SK-N-MC (cell line): Measurements from ENCODE around the gene UGT1A7.
"Not testable (repeated sequence)": the region's sequence is repeated elsewhere in the genome, so short reads cannot be mapped to it uniquely, and the experiment has no call there.

Experiments used
- DNase-seq: peaks from one replicate; pipeline ENCODE4 v3.0.0-alpha.2; 2011; ENCODE audit warnings: low read depth, low spot score
- H3K27ac ChIP-seq: fragments of 200-600 bp; sonication (generic); 2 replicates; pipeline ENCODE4 v1.5.1; 2016; ENCODE audit warnings: mixed run types
- H3K36me3 ChIP-seq: fragments of 200-600 bp; sonication (generic); 2 replicates; pipeline ENCODE4 v1.6.1; 2017; ENCODE audit warnings: antibody characterized with exemption, low read length, mixed read lengths; ENCODE audit not compliant: insufficient read depth
- H3K4me3 ChIP-seq: fragments of 200-600 bp; sonication (generic); 2 replicates; pipeline ENCODE4 v1.5.1; 2016
- H3K9ac ChIP-seq: fragments of 200-600 bp; sonication (generic); 2 replicates; pipeline ENCODE4 v1.8.0; 2017; ENCODE audit warnings: mixed run types, mixed read lengths; ENCODE audit not compliant: insufficient read length
- H3K9me3 ChIP-seq: fragments of 200-600 bp; sonication (generic); 2 replicates; pipeline ENCODE4 v1.6.1; 2017; ENCODE audit warnings: low read depth, mild to moderate bottlenecking, antibody characterized with exemption, low read length, moderate library complexity, mixed read lengths
- EZH2 ChIP-seq: fragments of 200-600 bp; sonication (generic); IDR thresholded peaks from one replicate; pipeline ENCODE4 v1.6.1; 2017; ENCODE audit warnings: antibody characterized with exemption
- FOXP2 ChIP-seq: optimal IDR thresholded peaks from 2 replicates; pipeline ENCODE3; 2011; ENCODE audit warnings: mild to moderate bottlenecking, moderate library complexity; ENCODE audit not compliant: insufficient read depth; ENCODE audit errors: extremely low read length, control extremely low read depth
- POLR2AphosphoS5 ChIP-seq: IDR thresholded peaks from 2 replicates; pipeline ENCODE4 v1.6.1; 2012; ENCODE audit warnings: mild to moderate bottlenecking, low read depth, low read length, borderline replicate concordance

The UGT1A7 gene

DNA sequence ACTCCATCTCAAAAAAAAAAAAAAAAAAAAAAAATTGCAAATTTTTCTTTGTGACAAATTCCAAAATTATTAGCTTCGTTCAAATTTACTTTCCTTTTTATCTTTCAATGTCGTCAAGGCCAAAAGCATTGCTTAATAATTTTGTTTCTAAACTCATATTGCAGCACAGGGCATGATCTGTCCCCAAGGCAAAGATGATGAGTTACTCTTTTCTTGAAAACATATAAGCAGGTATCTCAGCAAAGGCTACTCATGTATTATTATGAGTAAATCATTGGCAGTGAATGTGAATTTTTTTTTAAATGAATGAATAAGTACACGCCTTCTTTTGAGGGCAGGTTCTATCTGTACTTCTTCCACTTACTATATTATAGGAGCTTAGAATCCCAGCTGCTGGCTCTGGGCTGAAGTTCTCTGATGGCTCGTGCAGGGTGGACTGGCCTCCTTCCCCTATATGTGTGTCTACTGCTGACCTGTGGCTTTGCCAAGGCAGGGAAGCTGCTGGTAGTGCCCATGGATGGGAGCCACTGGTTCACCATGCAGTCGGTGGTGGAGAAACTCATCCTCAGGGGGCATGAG, at the start of gene UGT1A7:
UGT1A7 (plus strand) TSS at position 381 of the 579 bp plus-strand sequence; CDS start at position 418, 37 bp downstream.
- TF ChIP-seq FOXP2 (no peak), EZH2 (no peak), POLR2AphosphoS5 (no peak)
- no peak within 1 kb of the TSS for H3K9ac ChIP-seq
- H3K4me3 ChIP-seq: no peak within 1 kb of the TSS
- no peaks in the 10 kb centered on the region for H3K9me3 ChIP-seq
- DNase-seq: no peak
- H3K36me3 ChIP-seq: no peaks in the 10 kb centered on the region
- H3K27ac ChIP-seq: no peak within 1 kb of the TSS

DNA sequence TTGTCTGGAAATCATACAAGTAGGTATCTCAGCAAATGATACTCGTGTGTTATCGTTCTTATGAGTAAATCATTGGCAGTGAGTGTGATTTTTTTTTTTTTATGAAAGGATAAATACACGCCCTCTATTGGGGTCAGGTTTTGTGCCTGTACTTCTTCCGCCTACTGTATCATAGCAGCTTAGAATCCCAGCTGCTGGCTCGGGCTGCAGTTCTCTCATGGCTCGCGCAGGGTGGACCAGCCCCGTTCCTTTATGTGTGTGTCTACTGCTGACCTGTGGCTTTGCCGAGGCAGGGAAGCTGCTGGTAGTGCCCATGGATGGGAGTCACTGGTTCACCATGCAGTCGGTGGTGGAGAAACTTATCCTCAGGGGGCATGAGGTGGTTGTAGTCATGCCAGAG, 45.4 kb upstream of the UGT1A7 start, which contains the start of gene UGT1A10:
UGT1A10 (plus strand) TSS at position 143 of the 400 bp plus-strand sequence; CDS start at position 218, 75 bp downstream.
- not testable (repeated sequence) for H3K9ac ChIP-seq, DNase-seq, H3K27ac ChIP-seq, H3K36me3 ChIP-seq, H3K9me3 ChIP-seq, H3K4me3 ChIP-seq

- TF ChIP-seq EZH2: no peak
- TF ChIP-seq POLR2AphosphoS5: no peak
- TF ChIP-seq FOXP2: no peak
- H3K27ac ChIP-seq: no peak overlapping the region
- H3K9ac ChIP-seq: no peak overlapping the region
- H3K4me3 ChIP-seq: no peak overlapping the region
- H3K36me3 ChIP-seq: no peaks in the 10 kb centered on the region
- DNase-seq: no peak
- H3K9me3 ChIP-seq: no peaks in the 10 kb centered on the region
Observed at GRCh38 chr2:233638836-233639235, 42.9 kb upstream of the UGT1A7 start.

GRCh38 chr2:233639860-233640259, 41.8 kb upstream of the UGT1A7 start:
- DNase-seq: no peak
- Histone ChIP-seq H3K9me3 (no peaks in the 10 kb centered on the region), H3K36me3 (no peaks in the 10 kb centered on the region), H3K27ac (no peak overlapping the region), H3K9ac (no peak overlapping the region), H3K4me3 (no peak overlapping the region)
- TF ChIP-seq POLR2AphosphoS5: no peak
- TF ChIP-seq EZH2: no peak
- no peak for TF ChIP-seq FOXP2

GRCh38 chr2:233643128-233643527, 38.6 kb upstream of the UGT1A7 start:
- DNase-seq: no peak
- no peak overlapping the region for H3K27ac ChIP-seq
- no peak overlapping the region for H3K4me3 ChIP-seq
- no peaks in the 10 kb centered on the region for H3K36me3 ChIP-seq
- no peaks in the 10 kb centered on the region for H3K9me3 ChIP-seq
- H3K9ac ChIP-seq: no peak overlapping the region
- no peak for TF ChIP-seq POLR2AphosphoS5
- no peak for TF ChIP-seq EZH2
- no peak for TF ChIP-seq FOXP2

GRCh38 chr2:233646033-233646432, 35.7 kb upstream of the UGT1A7 start:
- DNase-seq, H3K36me3 ChIP-seq, H3K9me3 ChIP-seq, H3K27ac ChIP-seq, H3K9ac ChIP-seq, H3K4me3 ChIP-seq: not testable (repeated sequence)

GRCh38 chr2:233650981-233651380, 30.7 kb upstream of the UGT1A7 start:
- TF ChIP-seq FOXP2: no peak
- TF ChIP-seq EZH2: no peak
- TF ChIP-seq POLR2AphosphoS5: no peak
- H3K27ac ChIP-seq: no peak overlapping the region
- no peak overlapping the region for H3K4me3 ChIP-seq
- H3K36me3 ChIP-seq: no peaks in the 10 kb centered on the region
- DNase-seq: no peak
- H3K9me3 ChIP-seq: no peaks in the 10 kb centered on the region
- no peak overlapping the region for H3K9ac ChIP-seq

GRCh38 chr2:233651430-233651829, 30.3 kb upstream of the UGT1A7 start:
- no peaks in the 10 kb centered on the region for H3K36me3 ChIP-seq
- H3K4me3 ChIP-seq: no peak overlapping the region
- H3K9me3 ChIP-seq: no peaks in the 10 kb centered on the region
- DNase-seq: no peak
- TF ChIP-seq FOXP2 (no peak), EZH2 (no peak), POLR2AphosphoS5 (no peak)
- no peak overlapping the region for H3K27ac ChIP-seq
- no peak overlapping the region for H3K9ac ChIP-seq

DNA sequence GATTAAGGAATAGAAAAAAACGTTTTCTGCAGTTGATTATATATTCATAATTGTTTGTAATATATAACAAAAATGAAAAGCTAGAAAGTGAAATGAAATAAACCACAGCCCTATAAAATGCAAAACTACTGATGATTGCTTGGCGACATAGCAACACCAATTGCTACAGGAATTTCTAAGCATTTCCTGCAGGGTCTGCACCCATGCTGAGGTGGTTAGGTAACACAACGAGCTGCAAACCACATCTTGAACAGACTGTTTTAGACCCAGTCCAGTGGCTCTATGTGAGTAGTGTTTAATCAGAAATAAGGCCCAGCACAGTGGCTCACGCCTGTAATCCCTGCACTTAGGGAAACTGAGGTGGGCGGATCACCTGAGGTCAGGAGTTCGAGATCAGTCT, 27.2 kb upstream of the UGT1A7 start:
- Histone ChIP-seq H3K9ac (no peak overlapping the region), H3K36me3 (no peaks in the 10 kb centered on the region), H3K27ac (peak overlapping the region; percentile 83), H3K9me3 (no peaks in the 10 kb centered on the region), H3K4me3 (peak overlapping the region; percentile 44)
- peak; percentile 89 for DNase-seq
- TF ChIP-seq POLR2AphosphoS5: no peak
- peak; percentile 15 for TF ChIP-seq FOXP2
- no peak for TF ChIP-seq EZH2
